K562 treated with DMSO at 1 percent for 4 hours (cell line): ENCODE measurements around the gene PSG6. TPM values are rescaled to one million over a fixed set of nuclear protein-coding genes. Genes with fewer than 3 reads are reported as not detected.

ENCODE experiments used
- total RNA-seq: library from RNA; unstranded; fragments of 300-600 nt; gene quantifications from 2 replicates; pipeline ENCODE4 v1.2.3, GENCODE V29; 2022; ENCODE audit not compliant: insufficient read depth

PSG6 gene
- not detected in 2 replicates for total RNA-seq

DNA sequence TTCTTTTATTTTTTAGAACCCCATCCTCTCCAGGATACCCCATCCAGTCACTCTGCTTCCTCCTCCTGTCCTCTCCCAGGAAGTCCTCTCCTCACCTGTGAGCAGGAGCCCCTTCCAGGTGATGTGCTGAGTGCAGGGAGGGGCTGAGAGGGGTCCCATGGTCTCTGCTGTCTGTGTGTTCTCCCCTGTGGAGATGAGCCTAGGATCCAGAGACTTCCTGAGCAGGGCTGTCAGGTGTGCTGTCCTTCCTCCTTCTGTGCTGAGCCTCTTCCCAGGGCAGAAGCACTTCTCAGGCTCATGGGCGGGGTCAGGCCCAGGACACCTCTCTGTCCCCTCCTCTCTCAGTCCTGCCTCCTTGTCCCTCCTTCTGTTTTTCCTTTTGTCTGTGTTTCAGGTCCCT lies at the start of gene PSG6:
PSG6 (minus strand) TSS at position 261 of the 400 bp plus-strand sequence; CDS start at position 159, 102 bp downstream.

DNA sequence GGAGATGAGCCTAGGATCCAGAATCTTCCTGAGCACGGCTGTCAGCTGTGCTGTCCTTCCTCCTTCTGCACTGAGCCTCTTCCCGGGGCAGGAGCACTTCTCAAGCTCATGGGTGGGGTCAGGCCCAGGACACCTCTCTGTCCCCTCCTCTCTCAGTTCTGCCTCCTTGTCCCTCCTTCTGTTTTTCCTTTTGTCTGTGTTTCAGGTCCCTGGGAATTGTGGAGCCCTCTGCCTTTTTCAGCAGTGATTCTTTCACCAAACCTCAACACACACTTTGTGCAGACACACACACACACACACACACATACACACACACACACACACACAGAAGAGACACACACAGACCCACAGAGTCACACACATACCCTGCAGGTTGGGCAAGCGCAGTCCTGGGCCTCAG lies 19.4 kb upstream of the PSG6 start, which contains the start of gene PSG7:
PSG7 (minus strand) TSS at position 101 of the 400 bp plus-strand sequence. CDS start 131 bp downstream, outside the sequence.

DNA sequence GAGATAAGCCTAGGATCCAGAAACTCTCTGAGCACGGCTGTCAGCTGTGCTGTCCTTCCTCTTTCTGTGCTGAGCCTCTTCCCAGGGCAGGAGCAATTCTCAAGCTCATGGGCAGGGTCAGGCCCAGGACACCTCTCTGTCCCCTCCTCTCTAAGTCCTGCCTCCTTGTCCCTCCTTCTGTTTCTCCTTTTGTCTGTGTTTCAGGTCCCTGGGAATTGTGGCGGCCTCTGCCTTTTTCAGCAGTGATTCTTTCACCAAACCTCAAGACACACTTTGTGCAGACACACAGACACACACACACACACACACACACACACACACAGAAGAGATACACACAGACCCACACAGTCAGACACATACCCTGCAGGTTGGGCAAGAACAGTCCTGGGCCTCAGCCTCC lies 38.1 kb downstream of the PSG6 start, which contains the start of gene PSG1:
PSG1 (minus strand) TSS at position 101 of the 400 bp plus-strand sequence. CDS start 132 bp downstream, outside the sequence.

Other genes starting within 250 kb of the PSG6 start
- not detected in 2 replicates for gene PSG3, start 177.4 kb downstream of the PSG6 start, total RNA-seq
- not detected in 2 replicates for gene PSG8, start 152.2 kb downstream of the PSG6 start, total RNA-seq
- gene PSG1, start 38.2 kb downstream of the PSG6 start, total RNA-seq: not detected in 2 replicates
- gene PSG7, start 19.3 kb upstream of the PSG6 start, total RNA-seq: not detected in 2 replicates
- not detected in 2 replicates for gene PSG11, start 108.6 kb upstream of the PSG6 start, total RNA-seq
- not detected in 2 replicates for gene PSG2, start 164.8 kb upstream of the PSG6 start, total RNA-seq